ENCODE data around the gene TRANK1. TPM values are rescaled to one million over a fixed set of nuclear protein-coding genes. Genes with fewer than 3 reads are reported as not detected.
"Not testable (repeated sequence)": the region's sequence is repeated elsewhere in the genome, so short reads cannot be mapped to it uniquely, and the experiment has no call there.

TRANK1 gene
- total RNA-seq, 2 experiments from 2014 or later: 41.8 to 84.3 TPM

DNA sequence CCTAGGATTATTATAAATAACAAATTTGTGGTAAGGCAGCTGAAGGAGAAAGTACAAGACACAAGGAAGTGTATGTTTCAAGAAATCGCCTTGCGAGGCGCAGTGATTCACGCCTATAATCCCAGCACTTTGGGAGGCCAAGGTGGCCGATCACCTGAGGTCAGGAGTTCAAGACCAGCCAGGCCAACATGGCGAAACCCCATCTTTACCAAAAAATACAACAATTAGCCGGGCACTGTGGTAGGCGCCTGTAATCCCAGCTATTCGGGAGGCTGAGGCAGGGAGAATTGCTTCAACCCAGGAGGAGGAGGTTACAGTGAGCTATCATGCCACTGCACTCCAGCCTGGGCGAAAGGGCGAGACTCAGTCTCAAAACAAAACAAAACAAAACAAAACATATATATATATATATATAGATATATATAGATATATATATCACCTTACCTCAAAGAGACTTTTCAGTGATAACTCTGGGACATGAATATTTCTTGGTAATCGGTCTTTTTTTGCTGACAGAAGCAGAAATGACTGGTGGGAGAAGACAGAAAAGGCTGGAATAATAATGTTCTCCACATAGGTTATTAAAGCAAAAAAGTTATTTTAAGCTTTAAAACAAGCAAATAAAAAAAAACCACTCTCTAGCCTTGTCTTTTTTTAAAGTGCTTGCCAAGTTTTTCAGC, 52.3 kb downstream of the TRANK1 start:
- H3K4me1 Mint-ChIP-seq: peaks cover 32% of the 10 kb centered on the region
- no peaks in the 10 kb centered on the region for H3K9me3 Mint-ChIP-seq (ENCODE audit: low read depth)
- peak overlapping the region; percentile 57 for H3K27ac Mint-ChIP-seq
- CTCF ChIA-PET: interaction anchor here (0.7 to 3.5 kb wide), 5 partner anchors 9 to 24 kb away, joined by 3 to 16 read pairs (median 5); no protein-coding TSS in a partner anchor
- no peaks in the 10 kb centered on the region for H3K27me3 Mint-ChIP-seq
- ATAC-seq (no peak), DNase-seq (no peak)
- no peak overlapping the region for H3K4me3 Mint-ChIP-seq
- H3K36me3 Mint-ChIP-seq: peaks cover 85% of the 10 kb centered on the region

DNA sequence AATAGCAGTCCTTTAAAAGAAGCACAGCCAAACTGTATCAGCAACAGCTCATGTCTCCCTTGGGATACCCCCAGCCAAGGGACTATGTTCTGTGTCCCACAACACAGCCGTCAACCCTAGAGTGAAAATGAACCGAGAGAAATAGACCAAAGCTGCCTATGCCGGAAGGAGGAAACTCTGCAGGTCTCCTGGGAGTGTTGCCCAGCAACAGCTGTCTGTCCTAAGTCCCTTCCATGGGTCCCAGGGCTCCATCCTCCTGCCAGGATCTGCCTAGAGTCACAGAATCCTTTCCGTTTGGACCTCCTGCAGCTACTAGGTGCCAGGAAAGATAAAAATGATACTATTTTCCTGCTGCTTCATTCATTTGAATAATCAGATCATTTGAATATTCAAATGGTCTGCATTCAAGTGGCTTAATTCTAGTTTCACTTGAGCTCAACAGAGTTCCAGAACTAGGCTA, 53.1 kb downstream of the TRANK1 start:
- CTCF ChIA-PET: interaction anchor here (2.2 to 3.5 kb wide), 2 partner anchors 13 to 16 kb away, joined by 5 to 16 read pairs; no protein-coding TSS in a partner anchor
- no peak overlapping the region for H3K4me3 Mint-ChIP-seq
- H3K27ac Mint-ChIP-seq: peak overlapping the region; percentile 45
- ATAC-seq: no peak
- peaks cover 29% of the 10 kb centered on the region for H3K4me1 Mint-ChIP-seq
- H3K27me3 Mint-ChIP-seq: no peaks in the 10 kb centered on the region
- no peak for DNase-seq
- H3K36me3 Mint-ChIP-seq: peaks cover 84% of the 10 kb centered on the region
- no peaks in the 10 kb centered on the region for H3K9me3 Mint-ChIP-seq (ENCODE audit: low read depth)

DNA sequence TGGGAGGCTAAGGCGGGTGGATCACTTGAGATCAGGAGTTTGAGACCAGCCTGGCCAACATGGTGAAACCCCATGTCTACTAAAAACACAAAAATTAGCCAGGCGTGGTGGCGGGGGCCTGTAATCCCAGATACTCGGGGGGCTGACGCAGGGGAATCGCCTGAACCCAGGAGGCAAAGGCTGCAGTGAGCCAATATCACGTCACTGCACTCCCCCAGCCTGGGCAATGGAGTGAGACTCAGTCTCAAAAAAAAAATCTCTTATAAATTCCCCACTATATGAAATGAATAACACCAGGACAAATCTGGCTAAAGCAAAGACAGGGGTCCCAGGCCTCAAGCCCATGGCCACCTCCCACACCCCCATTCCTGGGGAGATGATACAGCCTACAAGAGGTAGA, 53.8 kb downstream of the TRANK1 start:
- H3K27ac Mint-ChIP-seq; CTCF ChIA-PET; H3K27me3 Mint-ChIP-seq; H3K9me3 Mint-ChIP-seq (ENCODE audit: low read depth); ATAC-seq; DNase-seq; H3K4me3 Mint-ChIP-seq: not testable (repeated sequence)
- Mint-ChIP-seq H3K36me3 (peaks cover 83% of the 10 kb centered on the region), H3K4me1 (peaks cover 28% of the 10 kb centered on the region)

DNA sequence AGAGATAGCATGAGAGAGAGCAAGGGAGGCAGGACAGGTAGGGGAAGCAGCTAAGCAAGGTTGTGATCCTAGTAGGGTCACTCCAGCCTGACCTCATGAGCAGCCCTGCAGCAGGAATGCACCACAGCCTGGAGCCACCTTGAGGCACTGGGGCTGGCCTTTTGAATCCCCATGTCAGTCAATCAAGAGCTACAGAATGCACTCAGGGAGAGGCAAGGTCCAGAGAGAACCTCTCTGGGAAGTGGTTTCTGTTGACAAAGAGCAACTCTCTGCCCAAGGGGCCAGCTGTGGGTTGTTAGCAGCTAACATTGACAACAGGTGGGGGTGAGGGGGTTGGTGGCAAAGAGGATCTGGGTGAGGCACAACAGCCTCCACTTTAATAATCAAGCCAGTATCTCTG, 54.6 kb downstream of the TRANK1 start:
- H3K4me1 Mint-ChIP-seq: peaks cover 21% of the 10 kb centered on the region
- H3K27ac Mint-ChIP-seq: no peak overlapping the region
- no peak for ATAC-seq
- H3K4me3 Mint-ChIP-seq: no peak overlapping the region
- DNase-seq: no peak
- H3K36me3 Mint-ChIP-seq: peaks cover 76% of the 10 kb centered on the region
- H3K9me3 Mint-ChIP-seq (ENCODE audit: low read depth): no peaks in the 10 kb centered on the region
- no peaks in the 10 kb centered on the region for H3K27me3 Mint-ChIP-seq
- CTCF ChIA-PET: interaction anchor here (1.7 kb wide), 1 partner anchor 16 kb away, joined by 3 read pairs; no protein-coding TSS in a partner anchor

DNA sequence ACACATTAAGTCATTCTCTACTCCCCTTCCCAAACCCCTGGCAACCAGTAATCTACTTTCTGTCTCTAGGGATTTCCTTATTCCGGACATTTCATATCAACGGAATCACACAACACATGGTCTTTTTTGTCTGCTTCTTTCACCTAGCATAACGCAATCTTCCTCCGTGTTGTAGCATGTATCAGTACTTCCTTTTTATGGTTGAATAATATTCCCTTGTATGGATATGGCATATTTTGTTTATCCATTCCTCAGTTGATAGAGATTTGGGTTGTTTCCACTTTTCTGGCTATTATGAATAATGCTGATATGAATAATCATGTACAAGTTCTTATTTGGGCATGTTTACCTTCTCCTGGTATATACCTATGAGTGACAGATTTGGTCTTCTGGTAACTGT, 63.1 kb downstream of the TRANK1 start:
- Mint-ChIP-seq H3K9me3 (ENCODE audit: low read depth) (no peaks in the 10 kb centered on the region), H3K4me3 (no peak overlapping the region), H3K27me3 (no peaks in the 10 kb centered on the region), H3K27ac (no peak overlapping the region), H3K4me1 (peaks cover 15% of the 10 kb centered on the region), H3K36me3 (peaks cover 33% of the 10 kb centered on the region)
- CTCF ChIA-PET: no interaction called here
- ATAC-seq (no peak), DNase-seq (no peak)

DNA sequence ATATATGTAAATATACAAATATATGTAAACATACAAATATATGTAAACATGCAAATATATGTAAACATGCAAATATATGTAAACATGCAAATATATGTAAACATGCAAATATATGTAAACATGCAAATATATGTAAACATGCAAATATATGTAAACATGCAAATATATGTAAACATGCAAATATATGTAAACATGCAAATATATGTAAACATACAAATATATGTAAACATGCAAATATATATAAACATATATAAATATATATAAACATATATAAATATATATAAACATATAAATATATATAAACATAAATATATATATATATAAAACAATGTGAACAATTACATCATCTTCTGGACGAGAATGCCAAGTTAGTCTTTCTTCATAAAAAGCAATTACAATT, 65.0 kb downstream of the TRANK1 start:
- peaks cover 32% of the 10 kb centered on the region for H3K36me3 Mint-ChIP-seq
- not testable (repeated sequence) for H3K4me3 Mint-ChIP-seq; H3K27ac Mint-ChIP-seq; DNase-seq; H3K27me3 Mint-ChIP-seq; H3K9me3 Mint-ChIP-seq (ENCODE audit: low read depth); ATAC-seq
- peaks cover 33% of the 10 kb centered on the region for H3K4me1 Mint-ChIP-seq
- CTCF ChIA-PET: interaction anchor here (1.0 kb wide), 1 partner anchor 25 kb away, joined by 3 read pairs; no protein-coding TSS in a partner anchor

DNA sequence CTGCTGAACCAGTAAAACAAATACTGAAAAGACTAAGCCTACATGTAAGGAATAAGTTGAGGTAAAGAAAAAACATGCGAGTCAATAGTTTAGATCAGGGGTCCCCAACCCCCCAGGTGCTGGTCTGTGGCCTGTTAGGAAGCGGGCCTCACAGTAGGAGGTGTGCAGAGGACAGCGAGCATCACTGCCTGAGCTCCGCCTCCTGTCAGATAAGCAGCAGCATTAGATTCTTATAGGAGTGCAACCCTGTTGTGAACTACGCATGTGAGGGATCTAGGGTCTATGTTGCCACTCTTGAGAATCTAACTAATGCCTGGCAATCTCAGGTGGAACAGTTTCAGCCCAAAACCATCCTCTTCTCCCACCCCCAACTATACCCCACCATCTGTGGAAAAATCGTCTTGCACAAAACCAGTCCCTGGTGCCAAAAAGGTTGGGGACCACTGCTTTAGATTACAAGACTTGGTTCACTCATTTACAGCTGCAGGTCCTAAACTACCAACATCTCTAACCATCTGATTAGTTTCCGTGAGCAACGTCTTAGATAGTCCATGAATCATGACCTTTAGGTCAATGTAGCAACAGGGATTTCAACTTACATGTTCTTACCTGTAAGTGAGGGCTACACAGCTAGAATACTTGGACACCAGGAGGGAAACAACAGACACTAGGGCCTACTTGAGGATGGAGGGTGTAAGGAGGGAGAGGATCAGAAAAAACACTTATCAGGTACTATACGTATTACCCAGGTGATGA, 66.7 kb downstream of the TRANK1 start:
- Mint-ChIP-seq H3K4me1 (peaks cover 33% of the 10 kb centered on the region), H3K27ac (no peak overlapping the region), H3K36me3 (peaks cover 27% of the 10 kb centered on the region), H3K27me3 (no peaks in the 10 kb centered on the region), H3K4me3 (no peak overlapping the region), H3K9me3 (ENCODE audit: low read depth) (no peaks in the 10 kb centered on the region)
- no peak for ATAC-seq
- DNase-seq: no peak
- CTCF ChIA-PET: no interaction called here

DNA sequence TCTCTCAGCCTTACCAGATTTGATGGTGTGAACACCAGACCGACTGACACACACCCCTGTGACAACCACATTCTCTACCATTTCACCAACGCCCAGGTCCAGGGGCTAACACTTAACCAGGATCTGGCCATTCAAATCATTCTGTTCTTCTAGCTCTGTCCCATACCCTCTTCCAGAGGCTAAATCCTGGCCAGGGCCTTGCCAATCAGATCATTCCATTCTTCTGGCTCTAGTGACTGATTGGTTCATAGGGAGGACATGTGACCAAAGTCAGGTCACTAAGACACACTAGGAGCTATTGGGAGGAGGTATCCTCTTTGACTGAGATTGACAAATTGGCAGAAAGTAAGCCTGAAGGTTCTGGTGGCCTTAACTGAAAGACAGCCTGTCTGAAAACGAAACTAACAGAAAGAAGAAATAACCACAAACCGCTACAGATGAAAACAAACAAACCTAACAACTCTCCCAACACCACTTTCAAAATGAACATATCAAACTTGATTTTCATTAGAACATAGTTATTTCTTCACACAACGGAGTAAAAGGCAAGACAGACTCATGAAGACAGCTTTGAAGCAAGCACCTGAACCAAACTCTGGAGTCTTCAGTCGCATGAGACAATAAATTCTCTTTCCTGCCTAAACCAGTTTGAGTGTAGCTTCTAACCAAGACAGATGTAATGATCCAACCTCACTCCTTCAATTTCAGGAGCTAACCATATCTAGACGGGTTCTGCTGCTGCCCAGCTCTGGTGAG, 68.5 kb downstream of the TRANK1 start:
- Mint-ChIP-seq H3K27me3 (no peaks in the 10 kb centered on the region), H3K27ac (peak overlapping the region; percentile 92), H3K4me1 (peaks cover 31% of the 10 kb centered on the region), H3K9me3 (ENCODE audit: low read depth) (no peaks in the 10 kb centered on the region), H3K4me3 (peak overlapping the region; percentile 49), H3K36me3 (peaks cover 30% of the 10 kb centered on the region)
- CTCF ChIA-PET: interaction anchor here (0.5 to 2.0 kb wide), 10 partner anchors 9 to 765 kb away, joined by 3 to 16 read pairs (median 4); no protein-coding TSS in a partner anchor
- DNase-seq (peak; percentile 61), ATAC-seq (peak; percentile 96)

DNA sequence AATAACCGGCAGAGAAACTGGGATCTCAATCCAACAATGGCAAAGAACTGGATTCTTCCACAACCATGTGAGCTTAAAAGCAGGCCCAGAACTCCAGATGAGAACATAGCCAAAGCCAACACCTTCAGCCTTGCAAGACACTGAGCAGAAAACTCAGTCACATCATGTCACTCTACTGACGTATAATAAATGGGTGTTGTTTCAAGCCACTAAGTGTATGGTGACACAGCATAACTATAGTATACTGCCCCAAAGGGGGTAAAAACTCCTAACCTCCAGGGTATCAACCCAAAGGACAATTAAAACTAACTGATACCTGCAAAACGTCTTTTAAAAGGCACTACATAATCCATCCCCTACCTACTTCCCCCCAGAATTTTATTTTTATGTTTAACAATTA, 69.5 kb downstream of the TRANK1 start:
- Mint-ChIP-seq H3K27me3 (no peaks in the 10 kb centered on the region), H3K27ac (no peak overlapping the region), H3K4me3 (no peak overlapping the region), H3K9me3 (ENCODE audit: low read depth) (no peaks in the 10 kb centered on the region), H3K36me3 (peaks cover 29% of the 10 kb centered on the region), H3K4me1 (peaks cover 31% of the 10 kb centered on the region)
- DNase-seq (no peak), ATAC-seq (no peak)
- CTCF ChIA-PET: interaction anchor here (1.5 to 2.0 kb wide), 3 partner anchors 32 to 84 kb away, joined by 4 to 16 read pairs (median 6); no protein-coding TSS in a partner anchor

DNA sequence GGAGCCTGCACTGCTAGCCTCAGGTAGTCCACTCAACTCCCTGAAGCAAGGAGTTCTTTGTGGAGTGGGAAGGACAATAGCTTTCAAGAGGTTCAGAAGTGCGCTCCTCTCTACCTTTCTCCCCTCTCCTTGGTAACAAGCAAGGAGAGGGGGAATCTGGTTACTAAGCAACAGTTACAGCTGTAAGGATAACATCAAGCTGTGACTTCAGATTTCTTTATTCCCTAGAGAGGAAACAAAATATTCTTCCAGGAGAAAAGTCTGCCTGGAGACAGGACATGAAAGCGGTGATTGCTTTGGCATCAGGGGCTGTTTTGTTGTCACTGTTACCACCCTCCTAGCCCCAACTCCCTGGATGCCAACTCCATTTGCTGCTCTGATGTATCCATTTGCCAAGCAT, 70.4 kb downstream of the TRANK1 start:
- H3K4me3 Mint-ChIP-seq: no peak overlapping the region
- peaks cover 27% of the 10 kb centered on the region for H3K36me3 Mint-ChIP-seq
- DNase-seq (no peak), ATAC-seq (no peak)
- peaks cover 31% of the 10 kb centered on the region for H3K4me1 Mint-ChIP-seq
- CTCF ChIA-PET: no interaction called here
- H3K27ac Mint-ChIP-seq: no peak overlapping the region
- H3K27me3 Mint-ChIP-seq: no peaks in the 10 kb centered on the region
- no peaks in the 10 kb centered on the region for H3K9me3 Mint-ChIP-seq (ENCODE audit: low read depth)

DNA sequence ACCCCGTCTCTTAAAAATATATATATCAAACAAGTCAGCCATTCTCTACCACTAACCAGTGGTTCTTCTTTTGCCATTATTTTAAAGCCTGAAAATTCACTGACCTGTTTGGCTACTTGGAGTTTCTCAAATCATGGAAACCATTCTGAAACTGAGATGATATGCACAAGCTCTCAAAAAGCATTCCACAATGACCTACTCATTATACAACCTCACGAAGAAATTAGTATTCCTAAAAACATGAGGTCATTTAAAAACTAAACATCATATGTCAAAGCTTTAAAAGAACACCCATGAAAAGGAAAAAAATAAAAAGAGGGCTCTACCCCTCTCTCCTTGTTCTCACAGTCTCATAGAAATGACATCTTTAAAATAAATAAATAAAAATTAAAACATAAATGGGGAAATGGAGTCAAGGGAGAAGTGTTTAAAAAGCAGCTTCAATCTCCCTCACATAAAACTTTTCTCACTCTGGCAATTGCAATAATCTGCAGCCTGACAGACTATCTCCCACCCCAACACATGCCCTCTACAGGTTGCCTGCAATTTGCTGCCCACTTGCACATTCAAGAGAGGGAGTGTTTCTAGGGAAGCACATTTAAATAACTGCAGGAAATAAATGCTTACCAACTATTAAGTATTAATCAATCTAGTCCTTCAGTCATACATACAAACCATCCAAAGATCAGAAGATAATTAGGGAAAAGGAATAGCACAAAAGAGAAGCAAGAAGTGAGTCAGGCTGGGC, 73.3 kb downstream of the TRANK1 start:
- Mint-ChIP-seq H3K27me3 (no peaks in the 10 kb centered on the region), H3K36me3 (peaks cover 27% of the 10 kb centered on the region), H3K4me3 (no peak overlapping the region), H3K27ac (no peak overlapping the region), H3K9me3 (ENCODE audit: low read depth) (no peaks in the 10 kb centered on the region), H3K4me1 (peaks cover 20% of the 10 kb centered on the region)
- CTCF ChIA-PET: interaction anchor here (1.0 kb wide), 1 partner anchor 17 kb away, joined by 3 read pairs; no protein-coding TSS in a partner anchor
- ATAC-seq (no peak), DNase-seq (no peak)

DNA sequence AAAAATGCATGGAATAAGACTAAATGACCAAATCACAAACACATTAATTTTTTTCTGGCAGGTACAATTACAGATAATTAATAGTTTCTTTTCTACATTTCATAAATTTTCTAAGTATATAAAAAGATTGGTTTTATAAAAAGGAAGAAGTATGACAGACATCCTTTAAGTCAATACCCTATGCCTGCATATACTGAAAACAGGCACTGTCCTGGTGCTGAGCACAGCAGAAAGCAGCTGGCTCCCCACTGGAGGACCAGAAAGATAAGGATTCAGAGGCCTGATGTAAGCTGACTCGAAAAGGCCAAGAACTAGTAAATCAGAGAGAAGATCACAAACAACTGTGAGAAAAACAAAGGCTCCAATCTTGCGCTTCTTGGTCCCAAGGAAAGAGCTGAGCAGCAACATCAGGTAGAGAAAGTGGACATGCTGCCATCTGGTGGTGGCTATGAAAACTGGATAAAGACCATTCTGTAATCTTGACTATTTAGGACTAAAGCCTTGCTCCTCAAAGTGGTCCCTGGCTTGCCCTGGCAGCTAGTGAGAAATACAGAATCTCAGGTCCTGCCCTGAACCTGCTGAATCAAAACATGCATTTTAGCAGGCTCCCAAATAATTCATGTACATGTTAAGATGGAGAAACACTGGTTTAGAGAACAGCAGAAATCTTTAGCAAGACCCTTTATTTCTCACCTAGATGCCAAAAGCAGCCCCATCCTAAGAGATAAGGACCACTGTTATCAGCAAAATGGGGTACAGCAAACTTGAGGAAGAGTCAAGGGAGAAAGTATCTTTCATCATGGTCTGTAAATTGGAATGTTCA, 76.0 kb downstream of the TRANK1 start:
- H3K27ac Mint-ChIP-seq: no peak overlapping the region
- H3K27me3 Mint-ChIP-seq: no peaks in the 10 kb centered on the region
- peak; percentile 62 for DNase-seq

More for the DNA sequence above, 76.0 kb downstream of the TRANK1 start:
- no peaks in the 10 kb centered on the region for H3K9me3 Mint-ChIP-seq (ENCODE audit: low read depth)
- peaks cover 21% of the 10 kb centered on the region for H3K36me3 Mint-ChIP-seq
- H3K4me3 Mint-ChIP-seq: no peak overlapping the region
- H3K4me1 Mint-ChIP-seq: peaks cover 12% of the 10 kb centered on the region
- ATAC-seq: peak; percentile 87
- CTCF ChIA-PET: interaction anchor here (0.7 to 2.7 kb wide), 18 partner anchors 10 to 142 kb away, joined by 3 to 13 read pairs (median 5); no protein-coding TSS in a partner anchor
